ENCODE measurements around the gene CUL1.

- TF ChIP-seq POLR2AphosphoS5 (IDR thresholded peaks at IDR 0.05; ENCODE audit: borderline replicate concordance, low read depth, low read length) (no peak), EZH2 (IDR thresholded peaks at IDR 0.05) (no peak), FOXP2 (optimal IDR thresholded peaks at IDR 0.05; ENCODE audit: control extremely low read depth, extremely low read length, insufficient read depth) (no peak)
These were observed 90.5 kb downstream of the CUL1 start for GRCh38 chr7:148789220-148789619.
